Activated CD8-positive, alpha-beta T cell treated with anti-CD3 and anti-CD28 coated beads for 36 hours (primary cell): ENCODE measurements around the gene OR4K15. TPM values are rescaled to one million over a fixed set of nuclear protein-coding genes. Genes with fewer than 3 reads are reported as not detected.

Experiments used
- ATAC-seq: fragments of 200-7000 bp; cut with Tn5 transposase; one replicate; pipeline ENCODE4 v1.10.0; 2021; ENCODE audit warnings: mild to moderate bottlenecking, moderate library complexity
- CTCF ChIA-PET: fragments of 350-600 bp; sonication (Branson Sonifier 250); formaldehyde crosslinking; loops from one replicate; lab custom pipeline; 2021; ENCODE audit warnings: antibody characterized with exemption; lab: Charles Lee
- POLR2A ChIA-PET: fragments of 350-600 bp; sonication (Branson Sonifier 250); formaldehyde crosslinking; loops from one replicate; lab custom pipeline; 2021; ENCODE audit warnings: antibody characterized with exemption; lab: Charles Lee
- DNase-seq: peaks from one replicate; pipeline ENCODE4 v3.0.0-alpha.2; 2020
- H3K27ac Mint-ChIP-seq: one replicate; pipeline ENCODE4 v1.8.0; 2021; ENCODE audit warnings: mild to moderate bottlenecking, mixed read lengths
- H3K27me3 Mint-ChIP-seq: one replicate; pipeline ENCODE4 v1.8.0; 2021; ENCODE audit warnings: mixed read lengths
- H3K36me3 Mint-ChIP-seq: one replicate; pipeline ENCODE4 v1.8.0; 2021; ENCODE audit warnings: low read depth, mixed read lengths
- H3K4me1 Mint-ChIP-seq: one replicate; pipeline ENCODE4 v1.8.0; 2021; ENCODE audit warnings: low read depth, mixed read lengths
- H3K4me3 Mint-ChIP-seq: one replicate; pipeline ENCODE4 v1.8.0; 2021; ENCODE audit warnings: mild to moderate bottlenecking, moderate library complexity, mixed read lengths
- H3K9me3 Mint-ChIP-seq: one replicate; pipeline ENCODE4 v1.8.0; 2021; ENCODE audit warnings: mixed read lengths
- intact Hi-C: fragments of 100-400 bp; cut with micrococcal nuclease; formaldehyde crosslinking; loops from one replicate; pipeline ENCODE4 v1.10.0; 2022
- total RNA-seq, 2 experiments: library from RNA; stranded (reverse); gene quantifications; one replicate each; pipeline ENCODE4 v1.2.3, GENCODE V29; 2021
- TF ChIP-seq, protein P1 (sequence below): fragments of 200-600 bp; IDR thresholded peaks from one replicate; pipeline ENCODE4 v1.8.0; 2022; ENCODE audit warnings: antibody characterized with exemption, mild to moderate bottlenecking

The OR4K15 gene
- total RNA-seq, 2 experiments from 2014 or later: not detected

DNA sequence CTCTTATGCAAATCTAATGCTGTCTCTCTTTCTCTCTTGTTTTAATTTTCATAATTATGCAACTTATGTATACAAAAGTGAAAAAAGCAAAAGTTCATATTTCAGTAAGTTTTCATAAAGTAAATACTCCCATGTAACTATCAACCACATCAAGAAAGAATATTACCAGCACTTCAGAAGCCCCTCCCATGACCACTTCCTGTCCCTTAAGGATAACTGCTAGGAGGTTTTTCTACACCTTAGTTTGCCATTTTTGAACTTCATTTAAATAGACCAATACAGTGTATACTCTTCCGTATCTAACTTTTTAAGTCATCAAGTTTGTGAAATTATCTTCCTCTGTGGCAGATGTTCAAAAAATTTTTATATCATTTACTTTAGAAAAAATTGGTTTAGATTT lies 547 bp upstream of the OR4K15 start:
- intact Hi-C loops: no loop called here

DNA sequence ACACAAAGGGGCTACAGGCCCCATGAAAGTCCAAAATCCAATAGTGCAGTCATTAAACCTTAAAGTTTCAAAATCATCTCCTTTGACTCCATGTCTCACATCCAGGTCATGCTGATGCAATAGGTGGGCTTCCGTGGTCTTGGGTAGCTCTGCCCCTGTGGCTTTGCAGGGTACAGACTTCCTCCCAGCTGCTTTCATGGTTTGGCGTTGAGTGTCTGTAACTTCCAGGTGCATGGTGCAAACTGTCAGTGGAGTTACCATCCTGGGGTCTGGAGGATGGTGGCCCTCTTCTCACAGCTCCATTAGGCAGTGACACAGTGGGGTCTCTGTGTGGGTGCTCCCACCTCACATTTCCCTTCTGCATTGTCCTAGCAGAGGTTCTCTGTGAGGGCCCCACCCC lies 18.0 kb downstream of the OR4K15 start:
- TF ChIP-seq, protein P1, sequence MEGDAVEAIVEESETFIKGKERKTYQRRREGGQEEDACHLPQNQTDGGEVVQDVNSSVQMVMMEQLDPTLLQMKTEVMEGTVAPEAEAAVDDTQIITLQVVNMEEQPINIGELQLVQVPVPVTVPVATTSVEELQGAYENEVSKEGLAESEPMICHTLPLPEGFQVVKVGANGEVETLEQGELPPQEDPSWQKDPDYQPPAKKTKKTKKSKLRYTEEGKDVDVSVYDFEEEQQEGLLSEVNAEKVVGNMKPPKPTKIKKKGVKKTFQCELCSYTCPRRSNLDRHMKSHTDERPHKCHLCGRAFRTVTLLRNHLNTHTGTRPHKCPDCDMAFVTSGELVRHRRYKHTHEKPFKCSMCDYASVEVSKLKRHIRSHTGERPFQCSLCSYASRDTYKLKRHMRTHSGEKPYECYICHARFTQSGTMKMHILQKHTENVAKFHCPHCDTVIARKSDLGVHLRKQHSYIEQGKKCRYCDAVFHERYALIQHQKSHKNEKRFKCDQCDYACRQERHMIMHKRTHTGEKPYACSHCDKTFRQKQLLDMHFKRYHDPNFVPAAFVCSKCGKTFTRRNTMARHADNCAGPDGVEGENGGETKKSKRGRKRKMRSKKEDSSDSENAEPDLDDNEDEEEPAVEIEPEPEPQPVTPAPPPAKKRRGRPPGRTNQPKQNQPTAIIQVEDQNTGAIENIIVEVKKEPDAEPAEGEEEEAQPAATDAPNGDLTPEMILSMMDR: no peak
- H3K4me1 Mint-ChIP-seq: no peaks in the 10 kb centered on the region
- ChIA-PET CTCF (interaction anchor here (1.2 kb wide), 1 partner anchor 13 kb away, joined by 3 read pairs; no protein-coding TSS in a partner anchor), POLR2A (no interaction called here)
- no peak overlapping the region for H3K4me3 Mint-ChIP-seq
- intact Hi-C loops: no loop called here
- DNase-seq (no peak), ATAC-seq (no peak)
- no peak overlapping the region for H3K27ac Mint-ChIP-seq
- H3K36me3 Mint-ChIP-seq: peaks cover 1% of the 10 kb centered on the region
- no peaks in the 10 kb centered on the region for H3K27me3 Mint-ChIP-seq
- peaks cover 9% of the 10 kb centered on the region for H3K9me3 Mint-ChIP-seq

More for the DNA sequence above, 547 bp upstream of the OR4K15 start:
- Mint-ChIP-seq H3K4me3 (no peak overlapping the region), H3K27ac (no peak overlapping the region), H3K9me3 (peaks cover 3% of the 10 kb centered on the region), H3K27me3 (no peaks in the 10 kb centered on the region), H3K36me3 (no peaks in the 10 kb centered on the region), H3K4me1 (peaks cover 27% of the 10 kb centered on the region)
- ATAC-seq (peak; percentile 70), DNase-seq (peak; percentile 33)
- ChIA-PET POLR2A (no interaction called here), CTCF (no interaction called here)
- TF ChIP-seq, protein P1: no peak

- no peak for DNase-seq
- Mint-ChIP-seq H3K4me3 (no peak within 1 kb of the TSS), H3K4me1 (no peaks in the 10 kb centered on the region), H3K27me3 (peaks cover 2% of the 10 kb centered on the region), H3K36me3 (no peaks in the 10 kb centered on the region), H3K27ac (no peak within 1 kb of the TSS), H3K9me3 (peaks cover 4% of the 10 kb centered on the region)
- TF ChIP-seq, protein P1: no peak
- intact Hi-C loops: no loop called here
- ChIA-PET POLR2A (no interaction called here), CTCF (no interaction called here)
- ATAC-seq: no peak
These were observed 26.5 kb downstream of the OR4K15 start, which contains the start of gene OR4Q2 for GRCh38 chr14:20001863-20002262. Gene OR4Q2, plus strand, starts transcription at chr14:20002163.

DNA sequence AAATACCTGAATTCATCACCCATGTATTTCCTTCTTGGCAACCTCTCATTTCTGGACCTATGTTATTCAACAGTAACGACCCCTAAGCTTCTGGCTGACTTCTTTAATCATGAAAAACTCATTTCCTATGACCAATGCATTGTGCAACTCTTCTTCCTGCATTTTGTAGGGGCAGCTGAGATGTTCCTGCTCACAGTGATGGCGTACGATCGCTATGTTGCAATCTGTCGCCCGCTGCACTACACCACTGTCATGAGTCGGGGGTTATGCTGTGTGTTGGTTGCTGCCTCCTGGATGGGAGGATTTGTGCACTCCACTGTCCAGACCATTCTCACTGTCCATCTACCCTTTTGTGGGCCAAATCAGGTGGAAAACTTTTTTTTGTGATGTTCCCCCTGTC lies 26.9 kb downstream of the OR4K15 start:
- DNase-seq: no peak
- TF ChIP-seq, protein P1: no peak
- Mint-ChIP-seq H3K4me3 (no peak overlapping the region), H3K36me3 (no peaks in the 10 kb centered on the region), H3K4me1 (no peaks in the 10 kb centered on the region), H3K27me3 (peaks cover 2% of the 10 kb centered on the region), H3K27ac (no peak overlapping the region), H3K9me3 (peaks cover 4% of the 10 kb centered on the region)
- CTCF ChIA-PET: no interaction called here
- ATAC-seq: no peak
- POLR2A ChIA-PET: no interaction called here
- intact Hi-C loops: no loop called here

GRCh38 chr14:20008156-20008555 lies 32.8 kb downstream of the OR4K15 start:
- no peaks in the 10 kb centered on the region for H3K36me3 Mint-ChIP-seq
- intact Hi-C loops: no loop called here
- ATAC-seq (no peak), DNase-seq (no peak)
- no peaks in the 10 kb centered on the region for H3K27me3 Mint-ChIP-seq
- CTCF ChIA-PET: no interaction called here
- TF ChIP-seq, protein P1: no peak
- H3K4me3 Mint-ChIP-seq: no peak overlapping the region
- peaks cover 10% of the 10 kb centered on the region for H3K9me3 Mint-ChIP-seq
- no peak overlapping the region for H3K27ac Mint-ChIP-seq
- POLR2A ChIA-PET: no interaction called here
- H3K4me1 Mint-ChIP-seq: no peaks in the 10 kb centered on the region
